Esophagus muscularis mucosa (tissue), 3 donors: ENCODE data around the gene TBC1D10A.

Experiments used
- POLR2A ChIP-seq: fragments of 450-650 bp; IDR thresholded peaks from one replicate; pipeline ENCODE4 v1.6.1; 2017; ENCODE audit warnings: antibody characterized with exemption, moderate library complexity, mild to moderate bottlenecking, low read depth
- POLR2AphosphoS5 ChIP-seq, 2 donors: sonication (generic); formaldehyde crosslinking; IDR thresholded peaks; one replicate each; pipeline ENCODE4 v1.6.1; 2017; ENCODE audit warnings: antibody characterized with exemption in 2 of 2
- TF ChIP-seq, protein P1 (sequence below), 3 experiments: fragments of 200-600 bp in 2 of 3; fragments of 450-650 bp in 1 of 3; sonication (generic) in 2 of 3; IDR thresholded peaks; one replicate each; pipeline ENCODE4 v1.5.1; 2017 to 2019; ENCODE audit warnings: antibody characterized with exemption in 3 of 3, mild to moderate bottlenecking in 2 of 3, moderate library complexity in 1 of 3

DNA sequence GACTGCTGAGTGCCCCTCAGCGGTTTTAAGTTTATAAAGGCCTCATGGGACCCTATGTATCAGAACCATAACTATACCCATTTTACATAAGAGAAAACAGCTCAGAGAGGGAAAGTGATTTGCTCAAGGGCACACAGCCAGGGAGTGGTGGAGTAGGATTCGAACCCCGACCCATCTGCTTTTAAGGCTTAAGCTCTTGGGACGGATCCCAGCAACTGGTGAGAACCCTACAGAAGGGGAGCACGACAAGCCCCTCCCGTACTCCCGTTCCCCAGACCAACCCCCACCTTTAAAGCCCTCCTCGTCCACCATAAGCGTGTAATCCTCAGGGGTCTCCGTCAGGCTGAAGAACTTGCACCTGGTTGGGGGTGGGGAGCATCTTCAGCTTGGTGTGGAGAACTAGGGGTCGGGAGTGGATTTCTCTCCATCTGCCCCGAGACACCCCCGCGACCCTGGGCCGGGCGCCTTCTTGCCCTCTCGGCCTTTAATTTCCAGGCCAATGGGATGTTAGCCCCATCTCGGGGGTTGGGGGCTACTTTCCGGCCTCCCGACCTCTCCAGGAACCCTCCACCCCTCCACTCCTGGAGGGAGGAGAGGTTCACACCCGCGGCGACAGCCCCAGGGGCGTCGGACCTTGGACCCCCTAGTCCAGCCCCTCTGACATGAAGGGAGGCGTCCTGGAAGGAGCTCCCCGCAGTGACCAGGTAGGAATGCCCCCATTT is 38.2 kb downstream of the TBC1D10A start:
- TF ChIP-seq, protein P1, sequence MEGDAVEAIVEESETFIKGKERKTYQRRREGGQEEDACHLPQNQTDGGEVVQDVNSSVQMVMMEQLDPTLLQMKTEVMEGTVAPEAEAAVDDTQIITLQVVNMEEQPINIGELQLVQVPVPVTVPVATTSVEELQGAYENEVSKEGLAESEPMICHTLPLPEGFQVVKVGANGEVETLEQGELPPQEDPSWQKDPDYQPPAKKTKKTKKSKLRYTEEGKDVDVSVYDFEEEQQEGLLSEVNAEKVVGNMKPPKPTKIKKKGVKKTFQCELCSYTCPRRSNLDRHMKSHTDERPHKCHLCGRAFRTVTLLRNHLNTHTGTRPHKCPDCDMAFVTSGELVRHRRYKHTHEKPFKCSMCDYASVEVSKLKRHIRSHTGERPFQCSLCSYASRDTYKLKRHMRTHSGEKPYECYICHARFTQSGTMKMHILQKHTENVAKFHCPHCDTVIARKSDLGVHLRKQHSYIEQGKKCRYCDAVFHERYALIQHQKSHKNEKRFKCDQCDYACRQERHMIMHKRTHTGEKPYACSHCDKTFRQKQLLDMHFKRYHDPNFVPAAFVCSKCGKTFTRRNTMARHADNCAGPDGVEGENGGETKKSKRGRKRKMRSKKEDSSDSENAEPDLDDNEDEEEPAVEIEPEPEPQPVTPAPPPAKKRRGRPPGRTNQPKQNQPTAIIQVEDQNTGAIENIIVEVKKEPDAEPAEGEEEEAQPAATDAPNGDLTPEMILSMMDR (IDR thresholded peaks at IDR 0.05): no peak
- TF ChIP-seq POLR2AphosphoS5 (IDR thresholded peaks at IDR 0.05): no peak
- TF ChIP-seq POLR2A: no peak
